GM12892 (cell line): Measurements from ENCODE around the gene AQP3.

Source experiments
- POLR2A ChIP-seq: IDR thresholded peaks from 2 replicates; pipeline ENCODE4 v1.6.1; 2011; ENCODE audit warnings: low read depth, low read length, control low read depth
- POLR2AphosphoS5 ChIP-seq: IDR thresholded peaks from 2 replicates; pipeline ENCODE4 v1.6.1; 2011; ENCODE audit warnings: low read depth, low read length, control low read depth

DNA sequence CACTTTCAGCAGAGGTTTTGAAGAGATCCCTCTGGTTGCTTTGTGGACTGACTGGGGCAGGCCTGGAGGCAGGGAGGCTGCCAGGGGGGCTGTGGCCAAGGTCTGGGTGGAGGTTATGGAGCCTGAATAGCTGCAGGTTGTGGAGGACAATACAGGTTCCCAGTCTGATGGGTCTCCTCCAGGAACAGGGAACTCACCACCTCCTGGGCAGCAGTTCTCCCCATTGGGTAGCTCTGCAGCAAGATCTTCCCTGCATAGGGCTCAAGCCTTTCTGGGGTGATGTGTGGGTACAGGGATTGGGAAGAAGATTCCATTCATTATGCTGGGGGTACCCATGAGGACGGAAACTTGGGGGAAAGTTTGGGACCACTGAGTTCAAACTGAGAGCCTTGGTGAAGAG, 6.8 kb downstream of the AQP3 start:
- TF ChIP-seq POLR2AphosphoS5: no peak
- TF ChIP-seq POLR2A: no peak
